ENCODE data around the gene TOPORS. TPM values are rescaled to one million over a fixed set of nuclear protein-coding genes. Genes with fewer than 3 reads are reported as not detected.

The TOPORS gene
- total RNA-seq, 5 donors from 2014 or later (not counting 1 experiment from before 2014, with no cell fraction given) = 14.8 to 28.3 (median 16.8) TPM

GRCh38 chr9:32523910-32524309 is 28.5 kb downstream of the TOPORS start:
- Histone ChIP-seq H3K9me3 (no peaks in the 10 kb centered on the region), H3K4me3 (ENCODE audit: control insufficient read depth in 1 of 2, extremely low read depth in 1 of 2, low read length in 1 of 2) (no peak overlapping the region), H3K27me3 (replicated peaks in 1 of 2; ENCODE audit: control insufficient read depth in 2 of 2, extremely low read depth in 1 of 2, insufficient read depth in 2 of 2, low read length in 1 of 2) (no peaks in the 10 kb centered on the region), H3K27ac (ENCODE audit: low read length) (peak overlapping the region; percentile 0), H3K36me3 (ENCODE audit: control insufficient read depth in 2 of 2, extremely low read depth in 1 of 2, insufficient read depth in 1 of 2, low read length in 1 of 2) (peaks cover 0 to 2% of the 10 kb centered on the region in 2 donors), H3K4me1 (ENCODE audit: control insufficient read depth in 1 of 2, extremely low read depth in 1 of 2, insufficient read depth in 2 of 2, low read length in 2 of 2) (peaks cover 16 to 20% of the 10 kb centered on the region in 2 experiments)
- ChIA-PET POLR2A (interaction anchor here in 1 of 2 donors (0.7 kb wide), 1 partner anchor 146 kb away, joined by 7 read pairs; no protein-coding TSS in a partner anchor), CTCF (interaction anchor here in 1 of 2 donors (0.7 kb wide), 1 partner anchor 40 kb away, joined by 5 read pairs; no protein-coding TSS in a partner anchor)
- no peak for DNase-seq
- Mint-ChIP-seq H3K4me1 (peaks cover 49 to 75% (median 64%) of the 10 kb centered on the region in 3 donors), H3K36me3 (peaks cover 30% of the 10 kb centered on the region), H3K27me3 (no peaks in the 10 kb centered on the region), H3K9me3 (no peaks in the 10 kb centered on the region), H3K27ac (peak overlapping the region; percentile 80 to 99), H3K4me3 (peak overlapping the region; percentile 87 to 98 (median 92))
- no peak for ATAC-seq (replicated peaks in 1 of 4)
- no CpG with 5 or more reads among the region's 1 CpG for WGBS (ENCODE audit: insufficient coverage)

DNA sequence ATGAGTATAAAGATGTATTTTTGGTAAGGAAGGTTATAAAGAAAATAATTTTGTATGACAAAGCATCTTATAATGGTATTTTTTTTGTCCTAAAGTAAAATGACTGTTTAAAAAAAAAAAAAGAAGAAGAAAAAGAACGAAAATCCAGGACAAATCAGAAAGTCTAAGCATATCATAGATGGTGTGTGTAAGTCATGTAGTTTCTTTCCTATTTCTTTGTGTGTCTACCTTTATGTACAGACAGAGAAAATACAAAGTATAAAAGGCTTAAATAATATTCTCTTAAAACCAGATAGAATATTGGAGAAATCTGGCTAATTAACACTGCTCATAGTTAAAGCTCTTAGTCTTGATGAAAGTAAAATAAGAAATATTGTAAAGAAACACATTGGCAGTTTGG is 34.1 kb downstream of the TOPORS start:
- Mint-ChIP-seq H3K4me1 (peaks cover 56 to 67% (median 65%) of the 10 kb centered on the region in 3 donors), H3K27me3 (no peaks in the 10 kb centered on the region), H3K9me3 (peaks cover 0 to 6% (median 3%) of the 10 kb centered on the region in 3 donors), H3K27ac (no peak overlapping the region), H3K36me3 (peaks cover 64% of the 10 kb centered on the region), H3K4me3 (no peak overlapping the region)
- Histone ChIP-seq H3K4me1 (ENCODE audit: control insufficient read depth in 1 of 2, extremely low read depth in 1 of 2, insufficient read depth in 2 of 2, low read length in 2 of 2) (peaks cover 0 to 10% of the 10 kb centered on the region in 2 experiments), H3K27me3 (replicated peaks in 1 of 2; ENCODE audit: control insufficient read depth in 2 of 2, extremely low read depth in 1 of 2, insufficient read depth in 2 of 2, low read length in 1 of 2) (no peaks in the 10 kb centered on the region), H3K27ac (ENCODE audit: low read length) (no peak overlapping the region), H3K9me3 (peaks cover 2% of the 10 kb centered on the region), H3K4me3 (ENCODE audit: control insufficient read depth in 1 of 2, extremely low read depth in 1 of 2, low read length in 1 of 2) (no peak overlapping the region), H3K36me3 (ENCODE audit: control insufficient read depth in 2 of 2, extremely low read depth in 1 of 2, insufficient read depth in 1 of 2, low read length in 1 of 2) (peaks cover 0 to 7% of the 10 kb centered on the region in 2 donors)
- no CpG with 5 or more reads among the region's 1 CpG for WGBS (ENCODE audit: insufficient coverage)
- no peak for ATAC-seq (replicated peaks in 1 of 4)
- POLR2A ChIA-PET = interaction anchor here (0.6 to 0.7 kb wide), 2 partner anchors 7 to 10 kb away, joined by 3 to 5 read pairs; no protein-coding TSS in a partner anchor
- no peak for DNase-seq
- CTCF ChIA-PET = interaction anchor here in 1 of 2 donors (1.7 kb wide), 1 partner anchor 11 kb away, joined by 4 read pairs; no protein-coding TSS in a partner anchor

DNA sequence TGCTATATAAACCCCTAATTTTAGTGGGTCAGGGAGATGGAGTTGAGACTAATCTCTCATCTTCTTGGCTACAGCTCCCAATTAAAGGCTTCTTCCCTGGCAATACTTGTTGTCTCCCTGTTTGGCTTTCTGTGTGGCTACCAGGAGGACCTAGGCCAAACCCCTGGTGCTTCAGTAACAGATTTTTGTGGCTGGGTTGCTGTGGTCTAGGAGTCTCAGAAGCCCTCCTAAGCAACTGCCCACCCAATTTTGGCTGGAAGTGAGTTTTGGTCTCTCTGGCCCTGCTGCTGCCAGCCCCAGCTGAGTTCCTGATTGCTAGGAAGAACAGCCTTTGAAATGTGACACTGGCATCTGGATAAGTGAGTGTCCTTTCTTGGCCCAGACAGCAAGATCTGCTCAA is 36.1 kb downstream of the TOPORS start:
- Mint-ChIP-seq H3K4me1 (peaks cover 60 to 67% (median 64%) of the 10 kb centered on the region in 3 donors), H3K36me3 (peaks cover 50% of the 10 kb centered on the region), H3K4me3 (no peak overlapping the region), H3K27ac (no peak overlapping the region), H3K27me3 (no peaks in the 10 kb centered on the region), H3K9me3 (peaks cover 0 to 6% (median 3%) of the 10 kb centered on the region in 3 donors)
- DNase-seq (no peak), ATAC-seq (replicated peaks in 1 of 4) (no peak)
- Histone ChIP-seq H3K27ac (ENCODE audit: low read length) (no peak overlapping the region), H3K36me3 (ENCODE audit: control insufficient read depth in 2 of 2, extremely low read depth in 1 of 2, insufficient read depth in 1 of 2, low read length in 1 of 2) (peaks cover 0 to 4% of the 10 kb centered on the region in 2 donors), H3K27me3 (replicated peaks in 1 of 2; ENCODE audit: control insufficient read depth in 2 of 2, extremely low read depth in 1 of 2, insufficient read depth in 2 of 2, low read length in 1 of 2) (no peaks in the 10 kb centered on the region), H3K4me1 (ENCODE audit: control insufficient read depth in 1 of 2, extremely low read depth in 1 of 2, insufficient read depth in 2 of 2, low read length in 2 of 2) (peaks cover 0 to 6% of the 10 kb centered on the region in 2 experiments), H3K9me3 (peaks cover 2% of the 10 kb centered on the region), H3K4me3 (ENCODE audit: control insufficient read depth in 1 of 2, extremely low read depth in 1 of 2, low read length in 1 of 2) (no peak overlapping the region)
- POLR2A ChIA-PET = no interaction called here
- CTCF ChIA-PET = interaction anchor here in 1 of 2 donors (1.0 kb wide), 1 partner anchor 36 kb away, joined by 8 read pairs; the partner anchor contains the start of gene SMIM27

GRCh38 chr9:32508728-32509127 is 43.7 kb downstream of the TOPORS start:
- H3K27ac Mint-ChIP-seq = peak overlapping the region in 1 of 2 donors; percentile 22
- Histone ChIP-seq H3K27ac (ENCODE audit: low read length) (no peak overlapping the region), H3K4me3 (ENCODE audit: control insufficient read depth in 1 of 2, extremely low read depth in 1 of 2, low read length in 1 of 2) (no peak overlapping the region), H3K27me3 (replicated peaks in 1 of 2; ENCODE audit: control insufficient read depth in 2 of 2, extremely low read depth in 1 of 2, insufficient read depth in 2 of 2, low read length in 1 of 2) (no peaks in the 10 kb centered on the region), H3K9me3 (no peaks in the 10 kb centered on the region), H3K4me1 (ENCODE audit: control insufficient read depth in 1 of 2, extremely low read depth in 1 of 2, insufficient read depth in 2 of 2, low read length in 2 of 2) (no peaks in the 10 kb centered on the region), H3K36me3 (ENCODE audit: control insufficient read depth in 2 of 2, extremely low read depth in 1 of 2, insufficient read depth in 1 of 2, low read length in 1 of 2) (peaks cover under 1 to 3% of the 10 kb centered on the region in 2 donors)
- ATAC-seq (replicated peaks in 1 of 4) (no peak), DNase-seq (no peak)
- CTCF ChIA-PET = interaction anchor here (1.0 to 1.2 kb wide), 2 partner anchors 38 to 71 kb away, joined by 3 read pairs; no protein-coding TSS in a partner anchor
- no CpG with 5 or more reads among the region's 1 CpG for WGBS (ENCODE audit: insufficient coverage)
- POLR2A ChIA-PET = interaction anchor here in 1 of 2 donors (0.6 kb wide), 1 partner anchor 9 kb away, joined by 5 read pairs; no protein-coding TSS in a partner anchor
- peaks cover 11% of the 10 kb centered on the region for H3K36me3 Mint-ChIP-seq
- H3K4me3 Mint-ChIP-seq = no peak overlapping the region
- peaks cover 53 to 61% (median 59%) of the 10 kb centered on the region in 3 donors for H3K4me1 Mint-ChIP-seq
- no peaks in the 10 kb centered on the region for H3K27me3 Mint-ChIP-seq
- H3K9me3 Mint-ChIP-seq = no peaks in the 10 kb centered on the region

DNA sequence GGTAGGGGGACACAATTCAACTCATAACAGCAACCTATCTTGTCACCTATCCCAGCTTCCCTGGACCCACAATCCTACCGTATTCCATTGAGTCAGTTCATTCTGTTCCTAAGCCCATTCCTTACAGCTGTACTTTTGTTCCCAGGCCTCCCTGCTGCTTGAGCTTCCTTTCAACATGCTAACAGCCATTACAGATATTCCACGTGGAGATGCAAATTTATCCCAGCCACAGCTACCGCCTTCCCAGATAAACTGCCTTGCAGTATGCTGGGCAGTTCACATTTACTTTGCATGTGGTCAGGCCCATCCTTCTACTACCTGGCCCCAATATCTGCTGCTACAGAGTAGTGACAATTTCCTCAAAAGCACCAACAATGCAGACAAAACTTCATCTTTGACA is 49.4 kb downstream of the TOPORS start:
- POLR2A ChIA-PET = no interaction called here
- Histone ChIP-seq H3K4me1 (ENCODE audit: control insufficient read depth in 1 of 2, extremely low read depth in 1 of 2, insufficient read depth in 2 of 2, low read length in 2 of 2) (no peaks in the 10 kb centered on the region), H3K36me3 (ENCODE audit: control insufficient read depth in 2 of 2, extremely low read depth in 1 of 2, insufficient read depth in 1 of 2, low read length in 1 of 2) (peaks cover 6 to 27% of the 10 kb centered on the region in 2 donors), H3K9me3 (no peaks in the 10 kb centered on the region), H3K4me3 (ENCODE audit: control insufficient read depth in 1 of 2, extremely low read depth in 1 of 2, low read length in 1 of 2) (no peak overlapping the region), H3K27ac (ENCODE audit: low read length) (no peak overlapping the region), H3K27me3 (replicated peaks in 1 of 2; ENCODE audit: control insufficient read depth in 2 of 2, extremely low read depth in 1 of 2, insufficient read depth in 2 of 2, low read length in 1 of 2) (no peaks in the 10 kb centered on the region)
- CTCF ChIA-PET = interaction anchor here (0.5 to 1.4 kb wide), 3 partner anchors 22 to 376 kb away, joined by 3 to 9 read pairs (median 4); no protein-coding TSS in a partner anchor
- DNase-seq = no peak
- Mint-ChIP-seq H3K4me1 (peaks cover 5 to 18% (median 17%) of the 10 kb centered on the region in 3 donors), H3K4me3 (no peak overlapping the region), H3K36me3 (peaks cover 42% of the 10 kb centered on the region), H3K9me3 (no peaks in the 10 kb centered on the region), H3K27ac (no peak overlapping the region), H3K27me3 (no peaks in the 10 kb centered on the region)
- no peak for ATAC-seq (replicated peaks in 1 of 4)
- 98% methylated on average over 3 of the region's 3 CpGs for WGBS (ENCODE audit: insufficient coverage)

GRCh38 chr9:32502464-32502863 is 49.9 kb downstream of the TOPORS start:
- Mint-ChIP-seq H3K27me3 (no peaks in the 10 kb centered on the region), H3K4me1 (peaks cover 2 to 16% (median 15%) of the 10 kb centered on the region in 3 donors), H3K36me3 (peaks cover 43% of the 10 kb centered on the region), H3K27ac (no peak overlapping the region), H3K9me3 (no peaks in the 10 kb centered on the region), H3K4me3 (no peak overlapping the region)
- ATAC-seq (replicated peaks in 1 of 4) = no peak
- DNase-seq = no peak
- CTCF ChIA-PET = interaction anchor here (0.5 to 1.4 kb wide), 3 partner anchors 23 to 376 kb away, joined by 3 to 9 read pairs (median 4); no protein-coding TSS in a partner anchor
- no peak overlapping the region for H3K27ac ChIP-seq (ENCODE audit: low read length)
- POLR2A ChIA-PET = no interaction called here
- no peaks in the 10 kb centered on the region for H3K9me3 ChIP-seq
- H3K27me3 ChIP-seq (replicated peaks in 1 of 2; ENCODE audit: control insufficient read depth in 2 of 2, extremely low read depth in 1 of 2, insufficient read depth in 2 of 2, low read length in 1 of 2) = no peaks in the 10 kb centered on the region
- H3K4me1 ChIP-seq (ENCODE audit: control insufficient read depth in 1 of 2, extremely low read depth in 1 of 2, insufficient read depth in 2 of 2, low read length in 2 of 2) = no peaks in the 10 kb centered on the region
- 88% methylated on average over 3 of the region's 4 CpGs for WGBS (ENCODE audit: insufficient coverage)
- H3K4me3 ChIP-seq (ENCODE audit: control insufficient read depth in 1 of 2, extremely low read depth in 1 of 2, low read length in 1 of 2) = no peak overlapping the region
- H3K36me3 ChIP-seq (ENCODE audit: control insufficient read depth in 2 of 2, extremely low read depth in 1 of 2, insufficient read depth in 1 of 2, low read length in 1 of 2) = peaks cover 6 to 29% of the 10 kb centered on the region in 2 donors

Measured in T-cell (primary cell).